ENCODE data around the gene ARHGEF1. TPM values are rescaled to one million over a fixed set of nuclear protein-coding genes. Genes with fewer than 3 reads are reported as not detected.
"Not testable (repeated sequence)": the region's sequence is repeated elsewhere in the genome, so short reads cannot be mapped to it uniquely, and the experiment has no call there.

ARHGEF1 gene
- total RNA-seq, 4 donors from 2014 or later, result 40.4 to 58.3 (median 51.4) TPM

DNA sequence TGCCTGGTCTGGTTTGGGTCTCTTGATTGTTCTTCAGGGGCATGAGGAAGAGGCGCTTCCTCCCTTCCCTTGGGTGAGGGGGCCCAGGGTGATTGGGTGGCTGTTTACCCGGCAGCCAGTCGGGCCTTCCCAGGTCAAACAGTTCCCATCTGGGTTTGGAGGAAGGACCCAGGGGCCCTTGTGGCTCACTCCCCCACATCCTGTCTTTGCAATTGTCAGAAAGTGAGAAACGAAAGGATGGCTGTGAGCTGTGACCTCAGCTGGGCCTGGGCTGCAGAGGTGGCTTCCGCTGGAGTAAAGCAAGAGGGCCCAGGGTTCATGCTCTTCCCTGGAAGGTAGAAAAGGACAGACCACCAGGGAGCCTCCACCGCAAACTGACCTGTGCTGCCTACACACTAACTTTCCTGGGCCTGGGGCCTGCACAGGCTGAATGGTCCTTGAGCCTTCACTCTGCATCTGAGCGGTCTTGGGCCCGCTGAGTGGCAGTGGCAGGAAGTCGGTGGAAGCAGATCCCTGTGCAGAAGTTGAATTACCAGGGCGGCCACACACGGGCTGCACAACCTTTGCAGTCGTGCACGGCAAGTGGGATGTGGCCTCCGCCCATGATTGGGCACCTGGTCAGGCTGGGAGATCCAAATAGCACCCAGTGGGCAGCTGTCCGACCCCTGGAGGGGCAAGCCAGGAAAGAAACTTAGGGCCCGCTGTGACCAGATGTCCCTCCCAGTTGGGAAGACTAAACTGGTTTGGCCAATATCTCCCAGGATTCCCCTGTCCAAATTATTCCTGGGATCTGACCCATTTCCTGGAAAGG is 11.2 kb upstream of the ARHGEF1 start:
- no peaks in the 10 kb centered on the region for H3K27me3 ChIP-seq
- peak; percentile 7 for ATAC-seq
- H3K4me1 ChIP-seq, result peaks cover 0 to 22% (median 0%) of the 10 kb centered on the region in 3 donors
- no peak for TF ChIP-seq POLR2A (IDR thresholded peaks at IDR 0.05)
- no peak for TF ChIP-seq EP300 (IDR thresholded peaks at IDR 0.05)
- TF ChIP-seq POLR2AphosphoS5 (IDR thresholded peaks at IDR 0.05), result no peak
- TF ChIP-seq, protein P1, sequence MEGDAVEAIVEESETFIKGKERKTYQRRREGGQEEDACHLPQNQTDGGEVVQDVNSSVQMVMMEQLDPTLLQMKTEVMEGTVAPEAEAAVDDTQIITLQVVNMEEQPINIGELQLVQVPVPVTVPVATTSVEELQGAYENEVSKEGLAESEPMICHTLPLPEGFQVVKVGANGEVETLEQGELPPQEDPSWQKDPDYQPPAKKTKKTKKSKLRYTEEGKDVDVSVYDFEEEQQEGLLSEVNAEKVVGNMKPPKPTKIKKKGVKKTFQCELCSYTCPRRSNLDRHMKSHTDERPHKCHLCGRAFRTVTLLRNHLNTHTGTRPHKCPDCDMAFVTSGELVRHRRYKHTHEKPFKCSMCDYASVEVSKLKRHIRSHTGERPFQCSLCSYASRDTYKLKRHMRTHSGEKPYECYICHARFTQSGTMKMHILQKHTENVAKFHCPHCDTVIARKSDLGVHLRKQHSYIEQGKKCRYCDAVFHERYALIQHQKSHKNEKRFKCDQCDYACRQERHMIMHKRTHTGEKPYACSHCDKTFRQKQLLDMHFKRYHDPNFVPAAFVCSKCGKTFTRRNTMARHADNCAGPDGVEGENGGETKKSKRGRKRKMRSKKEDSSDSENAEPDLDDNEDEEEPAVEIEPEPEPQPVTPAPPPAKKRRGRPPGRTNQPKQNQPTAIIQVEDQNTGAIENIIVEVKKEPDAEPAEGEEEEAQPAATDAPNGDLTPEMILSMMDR (IDR thresholded peaks at IDR 0.05), result no peak
- H3K9me3 ChIP-seq, result no peaks in the 10 kb centered on the region
- H3K27ac ChIP-seq, result no peak overlapping the region
- no peak overlapping the region for H3K4me3 ChIP-seq
- 67% methylated on average over 3 of the region's 16 CpGs; no CpG with 5 or more reads in 1 of the 2 donors for WGBS, 2 donors (ENCODE audit: low coverage in 1 of 2)
- peaks cover 0 to 60% of the 10 kb centered on the region in 2 donors for H3K36me3 ChIP-seq

DNA sequence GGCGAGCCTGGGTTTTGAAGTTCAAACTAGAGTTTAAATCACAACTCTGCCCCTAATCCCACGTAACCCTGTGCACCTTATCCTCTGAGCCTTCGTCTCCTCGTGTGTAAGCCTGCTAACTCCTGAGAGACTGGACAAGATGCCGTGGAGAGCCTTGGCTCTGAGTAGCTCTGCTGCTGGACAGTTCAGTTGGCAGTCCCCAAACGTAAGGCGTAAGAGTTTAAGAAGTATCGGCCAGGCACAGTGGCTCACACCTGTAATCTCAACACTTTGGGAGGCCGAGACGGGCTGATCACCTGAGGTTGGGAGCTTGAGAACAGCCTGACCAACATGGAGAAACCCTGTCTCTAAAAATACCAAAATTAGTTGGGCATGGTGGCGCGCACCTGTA is 10.6 kb upstream of the ARHGEF1 start:
- peaks cover 0 to 16% (median 0%) of the 10 kb centered on the region in 3 donors for H3K4me1 ChIP-seq
- 80% methylated on average over 1 of the region's 12 CpGs; no CpG with 5 or more reads in 1 of the 2 donors for WGBS, 2 donors (ENCODE audit: low coverage in 1 of 2)
- ATAC-seq, result no peak
- no peak overlapping the region for H3K27ac ChIP-seq
- no peak overlapping the region for H3K4me3 ChIP-seq
- no peaks in the 10 kb centered on the region for H3K27me3 ChIP-seq
- TF ChIP-seq POLR2AphosphoS5 (IDR thresholded peaks at IDR 0.05) (no peak), EP300 (IDR thresholded peaks at IDR 0.05) (no peak), POLR2A (IDR thresholded peaks at IDR 0.05) (no peak)
- TF ChIP-seq, protein P1 (IDR thresholded peaks at IDR 0.05), result no peak
- no peaks in the 10 kb centered on the region for H3K9me3 ChIP-seq
- peaks cover 0 to 54% of the 10 kb centered on the region in 2 donors for H3K36me3 ChIP-seq

DNA sequence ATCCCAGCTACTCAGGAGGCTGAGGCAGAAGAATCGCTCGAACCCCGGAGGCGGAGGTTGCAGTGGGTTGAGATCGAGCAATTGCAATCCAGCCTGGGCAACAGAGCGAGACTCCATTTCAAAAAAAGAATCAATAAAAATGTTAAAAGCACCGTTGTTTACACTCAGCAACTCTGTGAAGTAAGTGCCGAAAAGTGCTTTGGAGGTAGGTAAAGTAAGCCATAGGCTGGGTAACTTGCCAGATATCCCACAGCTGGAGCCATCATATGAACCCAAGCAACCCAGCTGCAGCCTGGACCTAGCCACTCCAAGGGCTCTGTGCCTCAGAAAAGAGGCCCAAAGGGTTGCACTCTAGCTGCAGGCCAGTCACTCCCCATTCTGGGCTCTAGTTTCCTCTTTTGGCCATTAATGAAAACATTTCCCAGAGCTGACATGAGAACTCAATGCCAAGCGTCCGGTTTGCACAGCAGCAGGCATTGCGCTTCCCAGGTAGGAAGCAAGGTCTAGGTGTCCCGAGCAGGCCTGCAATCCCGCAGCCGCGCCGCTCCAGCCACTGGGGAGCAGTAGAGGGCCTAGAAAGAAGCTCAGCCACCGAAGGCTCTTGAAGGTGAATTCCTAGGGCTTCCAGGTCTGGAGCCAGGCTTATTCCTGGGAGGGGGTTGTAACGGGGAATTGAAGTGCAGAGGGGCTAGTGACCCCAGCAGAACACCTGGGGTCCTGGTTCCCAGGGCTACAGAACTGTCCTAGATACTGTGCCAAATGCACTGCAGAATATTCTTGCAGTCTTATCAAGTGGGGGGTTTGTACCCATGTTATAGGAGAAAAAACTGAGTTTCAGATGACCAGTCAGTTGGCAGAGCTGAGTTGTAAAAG is 10.0 kb upstream of the ARHGEF1 start:
- H3K4me3 ChIP-seq, result no peak overlapping the region
- H3K36me3 ChIP-seq, result peaks cover 0 to 48% of the 10 kb centered on the region in 2 donors
- peak; percentile 43 for ATAC-seq
- WGBS, 2 donors (ENCODE audit: low coverage in 1 of 2), result 53 to 89% methylated on average over 3 to 5 of the region's 18 CpGs
- H3K4me1 ChIP-seq, result peaks cover 0 to 12% (median 0%) of the 10 kb centered on the region in 3 donors
- H3K9me3 ChIP-seq, result no peaks in the 10 kb centered on the region
- TF ChIP-seq POLR2AphosphoS5 (IDR thresholded peaks at IDR 0.05), result peak; percentile 34
- TF ChIP-seq, protein P1 (IDR thresholded peaks at IDR 0.05), result peak in 3 of 4 experiments; percentile 32 to 65 (median 47)
- no peak for TF ChIP-seq POLR2A (IDR thresholded peaks at IDR 0.05)
- H3K27ac ChIP-seq, result no peak overlapping the region
- no peaks in the 10 kb centered on the region for H3K27me3 ChIP-seq

DNA sequence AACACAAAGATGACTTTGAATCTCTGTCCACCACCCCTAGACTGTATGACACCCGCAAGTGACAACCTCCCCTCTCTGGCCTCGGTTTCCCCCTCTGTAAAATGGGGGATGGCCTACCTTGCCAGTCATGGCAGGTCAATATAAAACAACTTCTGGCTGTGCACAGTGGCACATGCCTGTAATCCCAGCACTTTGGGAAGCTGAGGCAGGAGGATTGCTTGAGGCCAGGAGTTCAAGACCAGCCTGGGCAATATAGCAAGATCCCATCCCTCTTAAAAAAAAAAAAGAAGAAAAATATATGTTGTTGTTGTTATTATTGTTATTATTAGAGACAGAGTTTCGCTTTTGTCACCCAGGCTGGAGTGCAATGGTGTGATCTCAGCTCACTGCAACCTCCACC is 7.0 kb upstream of the ARHGEF1 start:
- H3K4me3 ChIP-seq, H3K9me3 ChIP-seq, ATAC-seq, H3K4me1 ChIP-seq, H3K27me3 ChIP-seq, H3K27ac ChIP-seq: not testable (repeated sequence)
- WGBS, 2 donors (ENCODE audit: low coverage in 1 of 2), result 89 to 100% methylated on average over 1 to 3 of the region's 3 CpGs
- H3K36me3 ChIP-seq, result peaks cover 0 to 19% of the 10 kb centered on the region in 2 donors
